ENCODE measurements around the gene PCGF3. TPM values are rescaled to one million over a fixed set of nuclear protein-coding genes. Genes with fewer than 3 reads are reported as not detected.
"Not testable (repeated sequence)": the region's sequence is repeated elsewhere in the genome, so short reads cannot be mapped to it uniquely, and the experiment has no call there.

PCGF3 gene
- total RNA-seq, 1 experiment from 2014 or later = 33.3 TPM

GRCh38 chr4:740011-740410 is 34.4 kb downstream of the PCGF3 start:
- DNase-seq (ENCODE audit: low read depth) = no peak

GRCh38 chr4:740656-741282 is 35.1 kb downstream of the PCGF3 start:
- DNase-seq (ENCODE audit: low read depth) = no peak

GRCh38 chr4:742096-742741 is 36.6 kb downstream of the PCGF3 start:
- no peak for DNase-seq (ENCODE audit: low read depth)

- peak; percentile 35 for DNase-seq (ENCODE audit: low read depth)
These were observed 37.2 kb downstream of the PCGF3 start for GRCh38 chr4:742742-743311.

- DNase-seq (ENCODE audit: low read depth) = peak; percentile 22
These were observed 38.0 kb downstream of the PCGF3 start for GRCh38 chr4:743463-744211.

GRCh38 chr4:744212-744841 is 38.7 kb downstream of the PCGF3 start:
- no peak for DNase-seq (ENCODE audit: low read depth)

DNA sequence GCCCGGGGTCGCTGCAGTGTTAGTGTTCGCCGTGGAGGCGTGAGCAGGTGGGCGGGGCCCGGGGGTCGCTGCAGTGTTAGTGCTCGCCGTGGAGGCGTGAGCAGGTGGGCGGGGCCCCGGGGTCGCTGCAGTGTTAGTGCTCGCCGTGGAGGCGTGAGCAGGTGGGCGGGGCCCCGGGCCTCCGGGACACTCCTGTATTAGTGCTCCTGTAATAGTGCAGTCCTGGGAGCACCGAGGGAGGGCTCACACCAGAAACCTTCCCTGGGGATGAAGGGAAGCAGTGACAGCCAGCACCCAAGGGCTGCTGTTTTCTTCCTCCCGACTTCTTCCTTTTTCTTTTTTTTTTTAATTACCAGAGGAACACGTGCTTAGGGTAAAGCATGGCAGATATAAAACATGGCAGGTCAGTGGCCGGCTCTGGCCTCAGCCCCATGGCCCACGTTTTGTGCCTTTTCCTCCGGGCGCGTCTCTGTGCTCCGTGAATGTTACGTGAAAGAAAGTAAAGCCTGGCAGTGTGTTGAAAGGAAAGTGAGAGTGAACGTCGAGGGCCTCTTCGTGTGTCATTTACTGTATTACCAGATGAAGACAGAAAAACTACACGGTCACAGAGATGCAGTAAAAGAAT is 42.0 kb downstream of the PCGF3 start:
- no peak for DNase-seq (ENCODE audit: low read depth)

- no peak for DNase-seq (ENCODE audit: low read depth)
These were observed 42.8 kb downstream of the PCGF3 start for GRCh38 chr4:748461-748860.

DNA sequence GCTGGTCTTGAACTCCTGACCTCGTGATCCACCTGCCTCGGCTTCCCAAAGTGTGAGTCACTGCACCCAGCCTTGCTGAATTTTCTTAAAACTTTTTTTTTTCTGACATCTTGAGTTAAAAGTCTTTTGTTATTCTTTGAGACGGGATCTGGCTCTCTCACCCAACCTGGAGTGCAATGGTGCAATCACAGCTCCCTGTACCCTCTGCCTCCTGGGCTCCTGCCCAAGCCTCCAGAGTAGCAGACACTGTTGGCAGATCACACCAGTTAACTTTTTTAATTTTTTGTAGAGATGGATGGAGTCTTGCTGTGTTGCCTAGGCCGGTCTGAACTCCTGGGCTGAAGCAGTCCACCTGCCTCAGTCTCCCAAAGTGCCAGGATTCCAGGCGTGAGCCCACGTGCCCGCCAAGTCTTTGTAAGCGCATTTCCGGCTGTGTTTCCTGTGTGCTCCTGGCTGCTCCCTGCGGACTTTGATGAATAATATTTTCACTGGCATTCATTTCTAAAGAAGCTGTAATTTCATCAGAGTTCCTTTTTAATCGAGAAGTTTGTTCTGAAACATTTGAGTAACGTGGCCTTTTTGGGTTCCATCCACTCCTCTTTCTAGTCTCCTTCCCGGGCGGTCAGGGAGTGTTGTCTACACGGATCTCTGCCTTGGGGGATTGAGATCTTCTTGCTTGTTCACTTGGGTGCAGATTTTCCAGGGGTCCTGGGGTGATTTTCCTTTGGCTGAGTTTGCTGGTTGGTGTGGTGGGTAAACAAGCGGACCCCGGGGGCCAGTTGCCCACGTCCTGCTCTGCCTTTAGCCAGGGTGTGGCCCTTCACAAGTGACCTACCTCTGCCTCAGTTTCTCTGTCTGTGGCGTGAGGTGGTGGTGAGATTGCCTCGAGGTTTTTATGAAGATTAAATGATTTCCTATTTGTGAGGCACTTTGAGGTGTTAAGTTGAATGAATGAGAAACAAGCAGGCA is 44.4 kb downstream of the PCGF3 start:
- peak; percentile 55 for DNase-seq (ENCODE audit: low read depth)

DNA sequence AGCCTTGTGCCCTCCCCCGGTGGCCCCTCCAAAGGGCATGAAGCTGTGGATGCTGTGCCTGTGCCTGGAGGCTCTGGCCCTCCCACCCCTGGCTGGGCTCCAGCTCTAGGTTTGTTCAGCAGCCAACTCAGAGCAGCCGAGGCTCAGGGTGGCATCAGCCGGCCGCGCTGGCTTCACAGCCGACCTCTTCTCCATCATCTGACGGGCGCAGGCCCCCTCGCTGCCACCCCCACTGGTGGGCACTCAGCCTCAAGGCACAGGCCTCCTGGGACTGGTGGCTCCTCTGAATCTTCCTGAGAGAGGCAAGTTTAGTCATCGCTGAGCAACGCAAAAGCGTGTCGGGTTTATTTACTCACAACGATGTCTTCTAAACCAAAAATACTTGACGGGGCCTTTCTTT is 46.0 kb downstream of the PCGF3 start:
- no peak for DNase-seq (ENCODE audit: low read depth)

DNA sequence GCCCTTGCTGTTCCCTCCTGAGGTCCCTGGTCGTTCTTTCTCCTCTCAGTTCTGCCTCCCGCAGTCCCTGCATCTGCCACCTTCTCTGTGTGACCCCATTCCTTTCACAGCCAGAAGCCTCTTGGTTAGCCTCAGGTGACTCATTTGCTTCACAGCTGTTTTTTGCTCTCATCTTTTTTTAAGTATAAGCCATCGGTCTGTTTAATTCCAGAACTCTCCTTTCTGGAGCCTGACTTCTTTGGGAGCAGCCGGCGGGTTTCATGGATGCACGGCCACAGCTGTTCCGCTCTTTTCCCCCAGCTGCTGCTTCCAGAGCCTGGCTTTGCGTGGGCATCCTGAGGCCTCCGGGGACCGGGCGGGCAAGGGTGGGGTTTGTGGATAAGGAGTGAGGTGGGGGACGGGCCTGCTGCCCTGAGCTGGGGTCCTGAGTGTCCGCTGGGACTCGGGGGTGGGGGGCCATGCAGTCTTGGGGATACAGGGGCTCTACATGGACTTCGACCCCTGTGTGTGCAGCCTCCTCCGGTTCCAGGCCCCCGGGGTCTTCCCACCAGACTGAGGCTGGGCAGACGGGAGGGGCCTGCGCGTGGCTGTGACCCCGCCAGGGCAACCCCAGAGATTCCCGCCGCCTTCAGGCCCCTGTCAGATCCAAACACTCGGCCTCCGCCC is 46.7 kb downstream of the PCGF3 start:
- no peak for DNase-seq (ENCODE audit: low read depth)

- DNase-seq (ENCODE audit: low read depth) = not testable (repeated sequence)
These were observed 47.6 kb downstream of the PCGF3 start for GRCh38 chr4:753186-753585.

DNA sequence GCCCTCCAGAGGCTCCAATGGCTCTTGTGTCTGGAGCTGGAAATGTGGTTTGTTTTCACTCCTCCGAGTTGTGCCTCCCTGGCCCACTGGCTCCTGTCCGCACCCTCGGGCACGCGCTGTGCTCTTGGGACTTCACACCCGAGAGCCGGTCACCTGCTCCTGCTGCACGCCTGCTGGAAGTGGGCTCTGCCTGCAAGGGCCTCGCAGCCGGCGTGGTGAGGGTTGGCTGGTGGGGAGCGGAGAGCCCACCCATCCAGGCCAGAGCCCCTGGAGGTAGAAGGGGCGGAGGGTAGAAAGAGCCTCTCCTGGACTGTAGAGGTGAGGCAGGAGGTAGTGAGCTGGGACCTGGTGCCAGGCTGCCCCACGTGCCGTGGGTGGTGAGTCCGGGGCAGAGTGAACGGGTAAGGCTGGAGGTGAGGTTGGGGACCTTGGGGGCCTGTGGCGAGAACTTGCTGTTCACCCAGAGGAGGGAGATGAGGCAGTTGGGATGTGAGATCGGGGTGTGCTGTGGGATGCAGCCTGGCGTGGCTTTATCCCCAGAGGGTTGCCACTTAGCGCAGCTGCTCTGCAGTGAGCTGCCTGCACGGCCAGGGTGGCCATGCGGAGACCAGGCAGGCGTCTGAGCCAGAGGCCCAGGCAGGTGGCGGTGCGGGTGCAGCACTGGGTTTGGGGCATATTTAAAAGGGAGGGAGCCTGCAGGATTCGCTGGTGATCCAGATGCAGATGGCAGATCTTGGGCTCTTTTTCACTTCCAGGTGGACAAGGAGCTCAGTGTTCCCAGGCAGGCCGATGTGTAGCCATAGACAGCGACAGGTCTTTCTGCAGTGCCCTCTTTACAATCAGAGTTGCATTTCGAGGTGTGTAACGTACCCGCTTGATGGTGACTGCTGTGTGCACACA is 48.8 kb downstream of the PCGF3 start:
- no peak for DNase-seq (ENCODE audit: low read depth)

DNA sequence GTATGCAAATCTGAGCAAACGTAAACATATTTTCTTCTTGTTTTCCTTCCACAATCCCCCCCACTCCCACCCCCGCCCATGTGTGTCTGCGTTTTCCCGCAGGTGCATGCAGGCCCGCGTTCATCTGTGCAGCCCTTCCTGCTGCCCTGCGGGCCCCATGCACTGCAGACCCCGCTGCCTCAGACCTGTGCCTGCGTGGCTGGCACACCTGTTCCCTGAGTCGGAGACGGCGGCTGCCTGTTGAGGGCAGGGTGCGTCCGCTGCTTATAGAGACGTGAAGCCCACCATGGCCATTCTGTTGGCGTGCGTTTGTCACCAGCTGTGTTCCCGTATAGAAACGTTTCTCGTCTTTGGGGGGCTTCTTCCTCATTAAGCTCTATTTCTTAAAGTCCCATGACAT is 51.5 kb downstream of the PCGF3 start:
- no peak for DNase-seq (ENCODE audit: low read depth)

- not testable (repeated sequence) for DNase-seq (ENCODE audit: low read depth)
These were observed 54.2 kb downstream of the PCGF3 start for GRCh38 chr4:759810-760209.

DNA sequence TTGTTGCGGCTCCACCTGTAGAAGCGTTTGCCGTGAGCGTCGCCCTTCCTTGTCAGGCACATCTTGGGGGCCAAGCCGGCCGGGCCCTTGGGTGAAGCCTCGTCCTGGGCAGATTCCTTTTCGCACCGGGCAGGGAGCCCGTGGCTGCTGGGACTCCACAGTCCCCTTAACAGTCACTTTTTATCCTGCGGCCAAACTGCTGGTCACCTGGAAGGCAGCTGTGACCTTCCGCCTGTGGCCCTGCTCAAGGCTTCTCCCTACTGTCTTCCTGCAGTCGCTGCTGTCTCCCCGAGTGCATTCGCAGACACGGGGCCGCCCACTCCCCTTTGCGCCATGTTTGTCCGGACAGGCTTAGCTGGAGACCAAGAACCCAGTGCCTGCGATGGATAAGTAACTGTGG is 55.0 kb downstream of the PCGF3 start:
- DNase-seq (ENCODE audit: low read depth) = no peak

GRCh38 chr4:761086-761485 is 55.5 kb downstream of the PCGF3 start:
- no peak for DNase-seq (ENCODE audit: low read depth)

DNA sequence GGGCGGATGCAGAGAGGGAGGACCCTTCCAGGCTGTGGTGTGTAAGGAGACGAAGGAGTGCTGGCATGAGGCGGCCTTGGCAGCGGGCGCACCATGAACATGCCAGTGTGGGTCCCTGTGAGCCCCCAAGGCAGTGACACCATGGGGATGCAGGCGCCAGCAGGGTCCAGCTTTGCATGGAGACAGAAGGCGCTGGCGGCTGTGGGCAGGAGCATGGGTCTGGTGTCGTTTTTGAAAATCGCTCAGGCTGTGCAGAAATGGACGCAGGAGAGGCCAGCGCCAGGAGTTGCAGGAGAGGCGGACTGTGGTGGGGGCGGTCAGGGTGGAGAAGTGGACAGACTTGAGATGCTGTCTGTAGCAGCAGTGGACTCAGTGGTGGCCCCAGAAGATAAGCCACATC is 56.1 kb downstream of the PCGF3 start:
- no peak for DNase-seq (ENCODE audit: low read depth)

Measured in M059J (cell line).